HepG2 (cell line): Measurements from ENCODE around the gene CAPN13. TPM values are rescaled to one million over a fixed set of nuclear protein-coding genes. Genes with fewer than 3 reads are reported as not detected.
A peak's percentile ranks its signal among the peaks of the same experiment; 100 is the strongest.

Source experiments
- ATAC-seq: fragments of 200-7000 bp; cut with Tn5 transposase; 3 replicates; pipeline ENCODE4 v1.9.1; 2020; ENCODE audit warnings: mild to moderate bottlenecking, moderate library complexity
- BruUV-seq: library from RNA; stranded (reverse); fragments of 400-500 nt; replicated peaks from 2 replicates; lab custom pipeline; 2021; lab: Mats Ljungman, UMichigan
- CTCF ChIA-PET: fragments of 300-600 bp; formaldehyde crosslinking; extraction: SDS; loops from one replicate; lab custom pipeline; 2021; ENCODE audit warnings: low total read pairs, inconsistent platforms, low intra/inter-chr PET ratio; lab: Yijun Ruan, JAX
- POLR2A ChIA-PET: fragments of 350-600 bp; sonication (Branson Sonifier 250); formaldehyde crosslinking; loops from one replicate; lab custom pipeline; 2020; ENCODE audit warnings: antibody characterized with exemption, inconsistent platforms; lab: Yijun Ruan, JAX
- DNase-seq: peaks from one replicate; pipeline ENCODE4 v3.0.0-alpha.2; 2015; ENCODE audit warnings: low spot score
- FAIRE-seq: peaks from 3 replicates; lab custom pipeline; 2011; peaks lifted over from hg19 to GRCh38; lab: Jason Lieb, UNC
- H2AFZ ChIP-seq: one replicate; pipeline ENCODE4 v1.6.1; 2011; ENCODE audit warnings: low read length, inconsistent platforms
- H3K27ac ChIP-seq: fragments of 300-600 bp; 3 replicates; pipeline ENCODE4 v1.8.0; 2011; ENCODE audit warnings: mixed run types, mild to moderate bottlenecking, mixed read lengths, low read length, inconsistent platforms; ENCODE audit not compliant: insufficient read depth; ENCODE audit errors: extremely low read length
- H3K27me3 ChIP-seq, 2 experiments: fragments of 200-600 bp in 1 of 2; 2 replicates in 1 of 2; 3 replicates in 1 of 2; pipeline versions ENCODE4 v1.6.0 to v1.8.0; 2011; ENCODE audit warnings: low read length in 2 of 2, mild to moderate bottlenecking in 2 of 2, moderate library complexity in 2 of 2, inconsistent platforms in 1 of 2; ENCODE audit not compliant: insufficient read depth in 2 of 2, control insufficient read depth in 1 of 2
- H3K36me3 ChIP-seq, 2 experiments: fragments of 200-600 bp in 1 of 2; replicated peaks in 1 of 2; 2 replicates in 1 of 2; 3 replicates in 1 of 2; pipeline versions ENCODE4 v1.5.1 to v1.8.0; 2011; ENCODE audit warnings: low read length in 2 of 2, inconsistent platforms in 1 of 2; ENCODE audit not compliant: insufficient read depth in 2 of 2, control insufficient read depth in 1 of 2
- H3K4me1 ChIP-seq: 2 replicates; pipeline ENCODE4 v1.5.1; 2012; ENCODE audit warnings: low read length, inconsistent platforms; ENCODE audit not compliant: insufficient read depth
- H3K4me2 ChIP-seq: 2 replicates; pipeline ENCODE4 v1.6.0; 2011; ENCODE audit warnings: low read depth, low read length, inconsistent platforms
- H3K4me3 ChIP-seq, 3 experiments: fragments of 200-600 bp in 1 of 3; sonication (generic), shearing (Covaris generic) in 1 of 3; replicated peaks in 1 of 3; 2 replicates each; pipeline ENCODE4 v1.5.1; 2011 to 2016; ENCODE audit warnings: low read length in 3 of 3, inconsistent platforms in 2 of 3, low read depth in 2 of 3, mild to moderate bottlenecking in 2 of 3, control low read depth in 1 of 3, mixed read lengths in 1 of 3; ENCODE audit not compliant: insufficient read depth in 1 of 3
- H3K79me2 ChIP-seq: one replicate; pipeline ENCODE4 v1.6.1; 2011; ENCODE audit warnings: low read length, inconsistent platforms; ENCODE audit not compliant: insufficient read depth
- H3K9ac ChIP-seq: 2 replicates; pipeline ENCODE4 v1.6.0; 2011; ENCODE audit warnings: mild to moderate bottlenecking, low read depth, low read length, inconsistent platforms; ENCODE audit not compliant: insufficient read depth
- H3K9me3 ChIP-seq: 2 replicates; pipeline ENCODE4 v1.5.1; 2012; ENCODE audit warnings: mild to moderate bottlenecking, low read length
- H4K20me1 ChIP-seq: 2 replicates; pipeline ENCODE4 v1.6.0; 2011; ENCODE audit warnings: inconsistent platforms, mild to moderate bottlenecking, low read length, moderate library complexity; ENCODE audit not compliant: insufficient read depth
- CEBPB ChIP-seq: IDR thresholded peaks from 2 replicates; pipeline ENCODE4 v1.6.1; 2011; ENCODE audit warnings: low read depth, low read length, improper control_type of control experiment, borderline replicate concordance
- EED ChIP-seq: sonication (generic); formaldehyde crosslinking; IDR thresholded peaks from 2 replicates; pipeline ENCODE4 v1.5.0; 2020; ENCODE audit warnings: mild to moderate bottlenecking, missing genetic modification reagents
- MIER3 ChIP-seq: IDR thresholded peaks from 2 replicates; pipeline ENCODE4 v1.6.1; 2016; ENCODE audit warnings: missing compliant biosample characterization, borderline replicate concordance
- PAX8 ChIP-seq: sonication (generic); formaldehyde crosslinking; IDR thresholded peaks from 2 replicates; pipeline ENCODE4 v1.8.0; 2022; ENCODE audit warnings: mild to moderate bottlenecking, missing genetic modification reagents, borderline replicate concordance
- TRIM22 ChIP-seq: fragments of 450-650 bp; IDR thresholded peaks from 2 replicates; pipeline ENCODE4 v1.6.1; 2017
- ZNF501 ChIP-seq: sonication (generic); formaldehyde crosslinking; IDR thresholded peaks from 2 replicates; pipeline ENCODE4 v1.5.1; 2020; ENCODE audit warnings: mild to moderate bottlenecking, moderate library complexity, missing genetic modification reagents
- WGBS: methylation state at CpG from one replicate; pipeline ENCODE4 v1.1.6; 2017; ENCODE audit warnings: low lambda C conversion rate; 5-methylcytosine and 5-hydroxymethylcytosine counted together
- in situ Hi-C: cut with HindIII; loops from 2 replicates; pipeline ENCODE4 v1.10.0; 2017; ENCODE audit warnings: low pct_unique_long_range_greater_than_20kb; ENCODE audit not compliant: extremely low pct_ligation_motif_present
- intact Hi-C: fragments of 100-400 bp; cut with micrococcal nuclease; formaldehyde crosslinking; loops from one replicate; pipeline ENCODE4 v1.10.0; 2022; ENCODE audit not compliant: unreplicated experiment
- polyA plus RNA-seq, 8 experiments: library from polyadenylated mRNA; depleted of rRNA in 3 of 8; stranded (reverse) in 7 of 8; unstranded in 1 of 8; fragments of >200 nt; fragmentation: Illumina TruSeq in 4 of 8; extraction: Trizol in 4 of 8; gene quantifications; 2 replicates each; pipeline versions ENCODE4 v1.2.1 to v1.2.3, GENCODE V29; 2011 to 2016; ENCODE audit warnings: low read depth in 4 of 8, missing spikeins in 1 of 8, mixed read lengths in 1 of 8; ENCODE audit not compliant: insufficient read depth in 1 of 8
- total RNA-seq, 5 experiments: library from RNA; depleted of rRNA; stranded (reverse); fragments of >200 nt; fragmentation: Illumina TruSeq; extraction: Trizol; gene quantifications; 2 replicates each; pipeline ENCODE4 v1.2.3, GENCODE V29; 2016; ENCODE audit warnings: low read depth in 1 of 5

CAPN13 gene
- total and polyA plus RNA-seq, 2 of the 13 experiments (the other 11 are each of a cell fraction or from before 2014, with no cell fraction given) = not detected

DNA sequence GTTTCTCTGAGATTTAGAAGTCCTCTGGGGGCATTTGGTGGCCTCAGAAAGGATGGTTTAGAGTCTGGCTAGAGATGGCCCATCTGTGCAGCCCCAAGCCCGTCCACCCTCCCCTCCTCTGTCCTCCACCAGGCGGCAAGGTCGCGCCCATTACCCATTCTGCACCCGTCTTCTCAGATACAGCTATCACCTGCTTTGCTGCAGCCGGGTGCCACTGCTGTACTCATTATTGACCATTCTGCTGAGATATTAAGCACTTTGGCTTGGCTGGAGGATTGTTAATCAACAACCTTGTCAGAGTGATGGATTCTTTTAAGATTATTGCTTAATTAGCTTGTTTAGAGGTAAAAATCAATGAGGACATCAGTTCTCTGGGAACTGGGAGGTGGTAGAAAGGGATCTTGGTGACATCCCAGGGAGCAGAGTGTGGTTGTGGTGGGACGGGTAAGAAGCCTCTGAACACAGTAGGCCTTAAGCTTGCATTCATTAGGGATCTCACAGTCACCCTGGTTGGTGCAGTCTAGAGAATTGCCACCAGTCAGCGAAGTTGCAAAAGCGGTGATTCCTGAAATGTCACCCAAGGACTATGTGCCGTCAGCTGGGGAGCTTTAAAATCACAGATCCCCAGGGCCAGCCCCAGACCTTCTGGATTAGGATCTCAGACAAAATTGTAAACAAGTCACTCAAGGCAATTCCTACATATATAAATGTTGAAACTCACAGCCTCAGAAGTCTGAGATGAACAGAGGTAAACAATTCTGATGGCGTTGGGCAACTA, 90.9 kb downstream of the CAPN13 start:
- TF ChIP-seq PAX8 (no peak), CEBPB (no peak)
- Histone ChIP-seq H2AFZ (no peak overlapping the region), H4K20me1 (no peaks in the 10 kb centered on the region), H3K9ac (no peak overlapping the region), H3K4me1 (no peaks in the 10 kb centered on the region), H3K4me3 (no peak overlapping the region), H3K79me2 (no peaks in the 10 kb centered on the region), H3K36me3 (no peaks in the 10 kb centered on the region), H3K9me3 (no peaks in the 10 kb centered on the region), H3K27me3 (no peaks in the 10 kb centered on the region), H3K4me2 (no peak overlapping the region), H3K27ac (no peak overlapping the region)
- FAIRE-seq = no peak
- intact Hi-C loops = no loop called here
- CTCF ChIA-PET = interaction anchor here (1.2 to 5.3 kb wide), 3 partner anchors 146 to 618 kb away, joined by 3 to 45 read pairs (median 34); no protein-coding TSS in a partner anchor
- BruUV-seq = no TSS peak
- DNase-seq = no peak
- in situ Hi-C loops = loop anchor here (5.0 to 10.0 kb wide), 3 partner anchors 148 to 616 kb away; no protein-coding TSS in a partner anchor
- 9% methylated on average over 8 of the region's 11 CpGs for WGBS
- 0 out of 3 replicates have a peak, but pooled peaks have one; percentile 13 for ATAC-seq
- POLR2A ChIA-PET = no interaction called here

DNA sequence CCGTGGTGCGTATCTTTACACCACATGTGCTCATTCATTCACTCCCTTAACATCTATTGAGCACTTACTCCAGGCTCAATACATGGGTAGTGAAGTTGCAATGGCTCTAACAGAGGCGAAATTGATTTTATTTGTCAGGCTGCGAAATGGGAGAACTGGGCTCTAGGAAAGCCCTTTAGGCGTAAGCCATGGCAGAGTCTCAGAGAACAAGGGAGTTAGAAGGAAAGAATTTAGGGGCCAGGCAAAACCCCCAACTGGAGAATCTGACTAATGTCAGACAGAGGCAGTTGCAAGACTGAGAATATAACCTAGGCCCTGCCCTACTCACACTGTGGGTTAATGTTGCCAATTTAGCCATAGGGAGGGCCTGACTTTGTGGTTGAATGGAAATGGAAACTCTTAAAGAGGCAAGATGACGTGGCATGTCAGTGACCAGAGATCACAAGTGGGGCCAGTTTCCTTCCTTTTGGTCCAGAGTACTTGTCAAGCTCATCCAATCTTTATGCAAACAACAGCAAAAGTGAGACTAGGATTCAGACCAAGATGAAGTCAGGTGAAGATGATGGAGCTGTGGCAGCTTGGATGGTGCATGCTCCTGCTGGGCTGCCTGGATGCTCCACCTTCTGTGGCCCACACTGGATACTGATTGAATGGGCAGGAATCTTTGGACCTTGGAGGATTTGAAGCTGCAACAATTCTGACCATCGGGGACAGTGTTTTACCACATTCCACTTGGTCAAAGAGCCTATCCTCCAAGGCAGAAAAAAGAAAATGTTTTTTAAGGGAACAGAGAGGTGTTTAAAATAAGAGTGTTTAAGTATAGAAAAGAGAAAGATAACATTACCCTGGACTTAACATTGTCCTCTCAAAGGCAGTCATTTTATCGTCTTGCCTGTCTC, 92.2 kb downstream of the CAPN13 start:
- H3K4me1 ChIP-seq = no peaks in the 10 kb centered on the region

More for the DNA sequence above, 92.2 kb downstream of the CAPN13 start:
- TF ChIP-seq TRIM22 (no peak), ZNF501 (CRISPR knock-in tag) (no peak), EED (CRISPR knock-in tag) (no peak), MIER3 (CRISPR knock-in tag) (no peak)
- TF ChIP-seq, all 625 proteins: peak for 0
- CTCF ChIA-PET = interaction anchor here (0.7 to 5.3 kb wide), 7 partner anchors 145 to 809 kb away, joined by 3 to 45 read pairs (median 9); no protein-coding TSS in a partner anchor
- Histone ChIP-seq H3K79me2 (no peaks in the 10 kb centered on the region), H2AFZ (no peak overlapping the region), H3K4me3 (no peak overlapping the region), H3K36me3 (no peaks in the 10 kb centered on the region), H3K27ac (no peak overlapping the region), H4K20me1 (no peaks in the 10 kb centered on the region), H3K9me3 (no peaks in the 10 kb centered on the region), H3K9ac (no peak overlapping the region), H3K4me2 (no peak overlapping the region), H3K27me3 (peaks cover 0 to 2% of the 10 kb centered on the region in 2 experiments; a peak in 1 of 5 replicates)
- DNase-seq (no peak), FAIRE-seq (no peak), ATAC-seq (no peak)
- in situ Hi-C loops (loop anchor here (5.0 to 10.0 kb wide), 3 partner anchors 150 to 617 kb away; no protein-coding TSS in a partner anchor), intact Hi-C loops (loop anchor here (1.0 to 2.0 kb wide), 3 partner anchors 200 to 809 kb away; no protein-coding TSS in a partner anchor)
- 22% methylated on average over 8 of the region's 8 CpGs for WGBS
- POLR2A ChIA-PET = no interaction called here
- no TSS peak for BruUV-seq
